T-helper 1 cell (primary cell): ENCODE data around the gene APC.
"Not testable (repeated sequence)": the region's sequence is repeated elsewhere in the genome, so short reads cannot be mapped to it uniquely, and the experiment has no call there.

Experiments
- DNase-seq, 5 donors: peaks; one replicate each; pipeline ENCODE4 v3.0.0-alpha.2; 2012 to 2020

The APC gene

GRCh38 chr5:112860929-112861637 lies 123.4 kb downstream of the APC start, which contains the start of gene SRP19:
Gene SRP19, plus strand, starts transcription at chr5:112861287. Its CDS starts 90 bp downstream, at chr5:112861377.
- peak; percentile 78 to 94 (median 86) for DNase-seq

- DNase-seq, result no peak
Measured at GRCh38 chr5:112861638-112861985, 123.9 kb downstream of the APC start.

- DNase-seq, result no peak
Measured at GRCh38 chr5:112862085-112862484, 124.4 kb downstream of the APC start.

- no peak for DNase-seq
Measured at GRCh38 chr5:112863549-112863948, 125.9 kb downstream of the APC start.

- DNase-seq, result no peak
Measured at GRCh38 chr5:112865128-112865527, 127.4 kb downstream of the APC start.

GRCh38 chr5:112866739-112867138 lies 129.1 kb downstream of the APC start:
- DNase-seq, result peak in 1 of 5 donors; percentile 32

- no peak for DNase-seq
Measured at GRCh38 chr5:112867411-112867810, 129.7 kb downstream of the APC start.

GRCh38 chr5:112869948-112870347 lies 132.3 kb downstream of the APC start:
- peak in 1 of 5 donors; percentile 30 for DNase-seq

GRCh38 chr5:112870966-112871365 lies 133.3 kb downstream of the APC start:
- DNase-seq, result no peak

- no peak for DNase-seq
Measured at GRCh38 chr5:112876362-112876761, 138.7 kb downstream of the APC start.

GRCh38 chr5:112878101-112878500 lies 140.4 kb downstream of the APC start:
- no peak for DNase-seq

- peak in 4 of 5 donors; percentile 24 to 82 (median 43) for DNase-seq
Measured at GRCh38 chr5:112878760-112879159, 141.1 kb downstream of the APC start.

GRCh38 chr5:112880219-112880964 lies 142.7 kb downstream of the APC start:
- DNase-seq, result no peak

GRCh38 chr5:112883192-112883591 lies 145.5 kb downstream of the APC start:
- DNase-seq, result no peak

GRCh38 chr5:112885001-112885400 lies 147.3 kb downstream of the APC start:
- no peak for DNase-seq

- DNase-seq, result peak in 1 of 5 donors; percentile 41
Measured at GRCh38 chr5:112886975-112887374, 149.3 kb downstream of the APC start.

- DNase-seq, result not testable (repeated sequence)
Measured at GRCh38 chr5:112892066-112892465, 154.4 kb downstream of the APC start.

GRCh38 chr5:112892776-112893175 lies 155.1 kb downstream of the APC start:
- no peak for DNase-seq

- DNase-seq, result no peak
Measured at GRCh38 chr5:112895682-112896081, 158.0 kb downstream of the APC start.
